K562 (cell line): ENCODE data around the gene SP2. TPM values are rescaled to one million over a fixed set of nuclear protein-coding genes. Genes with fewer than 3 reads are reported as not detected.
A peak's percentile ranks its signal among the peaks of the same experiment; 100 is the strongest.

Experiments used
- CEBPB ChIP-seq: fragments of 450-650 bp; IDR thresholded peaks from 2 replicates; pipeline ENCODE4 v1.6.1; 2016; ENCODE audit warnings: missing genetic modification characterization, missing compliant biosample characterization
- CHD1 ChIP-seq: fragments of 200-600 bp; sonication (generic); IDR thresholded peaks from one replicate; pipeline ENCODE4 v1.6.1; 2012; ENCODE audit warnings: mild to moderate bottlenecking, moderate library complexity, low read length, inconsistent platforms
- ELF2 ChIP-seq: fragments of 250-450 bp; sonication (Bioruptor Pico); IDR thresholded peaks from 2 replicates; pipeline ENCODE4 v1.5.0; 2021; ENCODE audit warnings: mild to moderate bottlenecking
- HLTF ChIP-seq: fragments of 450-650 bp; IDR thresholded peaks from 2 replicates; pipeline ENCODE4 v1.6.1; 2016
- MTF1 ChIP-seq: fragments of 250-450 bp; sonication (Bioruptor Pico); IDR thresholded peaks from 2 replicates; pipeline ENCODE4 v1.9.0; 2021; ENCODE audit warnings: moderate library complexity, mild to moderate bottlenecking, inconsistent platforms, borderline replicate concordance
- MXI1 ChIP-seq: IDR thresholded peaks from 2 replicates; pipeline ENCODE4 v1.6.1; 2011; ENCODE audit warnings: low read depth, mild to moderate bottlenecking, improper control_type of control experiment, low read length
- NR2C1 ChIP-seq, 2 experiments: fragments of 450-650 bp; IDR thresholded peaks; 2 replicates each; pipeline ENCODE4 v1.6.1; 2017; ENCODE audit warnings: mild to moderate bottlenecking in 2 of 2, antibody characterized with exemption in 1 of 2, inconsistent platforms in 1 of 2, missing compliant biosample characterization in 1 of 2, missing genetic modification characterization in 1 of 2
- POLR2AphosphoS2 ChIP-seq: IDR thresholded peaks from 2 replicates; pipeline ENCODE4 v1.6.1; 2012; ENCODE audit warnings: low read length, improper control_type of control experiment
- SMAD1 ChIP-seq: fragments of 150-350 bp; IDR thresholded peaks from 2 replicates; pipeline ENCODE4 v1.6.1; 2014; ENCODE audit warnings: low read length, low read depth; ENCODE audit not compliant: partially characterized antibody
- SMAD2 ChIP-seq: fragments of 150-350 bp; IDR thresholded peaks from 2 replicates; pipeline ENCODE4 v1.6.1; 2014; ENCODE audit warnings: low read depth, mild to moderate bottlenecking, low read length
- SNIP1 ChIP-seq: fragments of 450-650 bp; IDR thresholded peaks from 2 replicates; pipeline ENCODE4 v1.7.1; 2017; ENCODE audit warnings: low read depth, mild to moderate bottlenecking
- ZBTB8A ChIP-seq: fragments of 450-650 bp; IDR thresholded peaks from 2 replicates; pipeline ENCODE4 v1.6.1; 2018; ENCODE audit warnings: mild to moderate bottlenecking, moderate library complexity; ENCODE audit not compliant: partially characterized antibody
- ZNF12 ChIP-seq: sonication (generic); formaldehyde crosslinking; IDR thresholded peaks from 2 replicates; pipeline ENCODE4 v1.4.0; 2020; ENCODE audit warnings: mild to moderate bottlenecking, missing genetic modification reagents
- ZNF165 ChIP-seq: fragments of 250-450 bp; sonication (Bioruptor Pico); IDR thresholded peaks from 2 replicates; pipeline ENCODE4 v1.4.0; 2020; ENCODE audit warnings: borderline replicate concordance
- ZNF212 ChIP-seq: fragments of 450-650 bp; formaldehyde crosslinking; IDR thresholded peaks from 2 replicates; pipeline ENCODE4 v1.4.0; 2020; ENCODE audit warnings: mild to moderate bottlenecking
- ZNF551 ChIP-seq: fragments of 250-450 bp; sonication (Bioruptor Pico); IDR thresholded peaks from 2 replicates; pipeline ENCODE4 v1.5.0; 2021; ENCODE audit warnings: mild to moderate bottlenecking, moderate library complexity
- polyA plus RNA-seq, 8 experiments: library from polyadenylated mRNA; depleted of rRNA in 4 of 8; stranded (reverse) in 5 of 8; unstranded in 3 of 8; fragments of >200 nt; fragmentation: Nextera tagmentation in 2 of 8; fragmentation: Illumina TruSeq in 1 of 8; extraction: Ambion mirVana in 2 of 8; extraction: Trizol in 1 of 8; gene quantifications; 2 replicates each; pipeline versions ENCODE4 v1.2.1 to v1.2.3, GENCODE V29; 2011 to 2014; ENCODE audit warnings: inconsistent platforms in 1 of 8, missing spikeins in 1 of 8
- total RNA-seq, 7 experiments: library from RNA; depleted of rRNA in 6 of 7; stranded (reverse); fragments of >200 nt in 6 of 7; fragmentation: Illumina TruSeq in 2 of 7; extraction: Trizol in 2 of 7; gene quantifications; 2 replicates each; pipeline versions ENCODE4 v1.2.1 to v1.2.3, GENCODE V29; 2011 to 2021; ENCODE audit warnings: low replicate concordance in 1 of 7
- TF ChIP-seq, protein P1 (sequence below): fragments of 250-450 bp; sonication (Bioruptor Pico); IDR thresholded peaks from 2 replicates; pipeline ENCODE4 v1.5.0; 2021; ENCODE audit warnings: mild to moderate bottlenecking, borderline replicate concordance
- TF ChIP-seq, protein P2 (sequence below): fragments of 450-650 bp; IDR thresholded peaks from 2 replicates; pipeline ENCODE4 v1.7.0; 2016; ENCODE audit warnings: borderline replicate concordance
- TF ChIP-seq, protein P3 (sequence below): fragments of 250-450 bp; sonication (Bioruptor Pico); IDR thresholded peaks from 2 replicates; pipeline ENCODE4 v1.8.0; 2021; ENCODE audit warnings: moderate library complexity, mild to moderate bottlenecking, inconsistent platforms
- TF ChIP-seq, protein P4 (sequence below): sonication (generic); formaldehyde crosslinking; IDR thresholded peaks from 2 replicates; pipeline ENCODE4 v1.8.1; 2022; ENCODE audit warnings: missing genetic modification reagents
- TF ChIP-seq, protein P5 (sequence below), 2 experiments: fragments of 450-650 bp in 1 of 2; sonication (generic) in 1 of 2; formaldehyde crosslinking; conservative IDR thresholded peaks; 2 replicates each; pipeline versions ENCODE4 v1.4.0 to v1.8.1; 2020 to 2022; ENCODE audit warnings: mild to moderate bottlenecking in 1 of 2, missing genetic modification reagents in 1 of 2

Gene SP2
- total and polyA plus RNA-seq, 9 of the 15 experiments (the other 6 are each of a cell fraction or from before 2014, with no cell fraction given) = 0.77 to 22.3 (median 2.3) TPM

DNA sequence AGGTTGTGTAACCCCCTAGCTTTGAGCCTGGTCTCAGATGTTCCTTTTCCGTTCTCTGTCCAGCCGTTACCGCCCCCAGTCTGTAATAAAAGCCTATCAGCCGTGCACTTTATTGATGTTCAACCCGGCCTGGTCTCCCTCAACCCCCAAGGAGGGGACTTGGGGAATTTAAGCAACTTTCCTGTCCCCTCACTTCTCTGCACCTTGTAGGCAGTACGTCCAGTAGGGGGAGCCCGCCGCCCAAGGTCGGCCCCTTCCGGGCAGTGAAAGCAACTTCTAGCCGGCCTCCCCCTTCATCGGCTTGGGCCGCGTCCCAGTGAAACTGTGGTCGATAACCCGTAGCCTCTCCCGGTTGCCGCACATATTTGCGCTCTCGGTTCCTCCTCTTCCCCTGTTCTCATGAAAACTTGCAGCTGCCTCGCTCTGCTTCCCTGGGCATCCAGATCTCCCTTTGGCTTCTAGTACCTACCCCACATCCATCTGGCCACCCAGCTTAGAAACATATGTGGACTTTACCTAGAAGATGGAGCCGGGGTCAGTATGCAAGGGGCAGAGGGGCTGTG is 53.2 kb downstream of the SP2 start (continued):
- TF ChIP-seq, protein P1, sequence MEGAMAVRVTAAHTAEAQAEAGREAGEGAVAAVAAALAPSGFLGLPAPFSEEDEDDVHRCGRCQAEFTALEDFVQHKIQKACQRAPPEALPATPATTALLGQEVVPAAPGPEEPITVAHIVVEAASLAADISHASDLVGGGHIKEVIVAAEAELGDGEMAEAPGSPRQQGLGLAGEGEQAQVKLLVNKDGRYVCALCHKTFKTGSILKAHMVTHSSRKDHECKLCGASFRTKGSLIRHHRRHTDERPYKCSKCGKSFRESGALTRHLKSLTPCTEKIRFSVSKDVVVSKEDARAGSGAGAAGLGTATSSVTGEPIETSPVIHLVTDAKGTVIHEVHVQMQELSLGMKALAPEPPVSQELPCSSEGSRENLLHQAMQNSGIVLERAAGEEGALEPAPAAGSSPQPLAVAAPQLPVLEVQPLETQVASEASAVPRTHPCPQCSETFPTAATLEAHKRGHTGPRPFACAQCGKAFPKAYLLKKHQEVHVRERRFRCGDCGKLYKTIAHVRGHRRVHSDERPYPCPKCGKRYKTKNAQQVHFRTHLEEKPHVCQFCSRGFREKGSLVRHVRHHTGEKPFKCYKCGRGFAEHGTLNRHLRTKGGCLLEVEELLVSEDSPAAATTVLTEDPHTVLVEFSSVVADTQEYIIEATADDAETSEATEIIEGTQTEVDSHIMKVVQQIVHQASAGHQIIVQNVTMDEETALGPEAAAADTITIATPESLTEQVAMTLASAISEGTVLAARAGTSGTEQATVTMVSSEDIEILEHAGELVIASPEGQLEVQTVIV (CRISPR knock-in tag) = no peak
- TF ChIP-seq CEBPB = peak; percentile 56; the same call in 1 of the 2 replicates
- TF ChIP-seq MXI1 = no peak
- TF ChIP-seq ELF2 (CRISPR knock-in tag) = no peak
- TF ChIP-seq, protein P2, sequence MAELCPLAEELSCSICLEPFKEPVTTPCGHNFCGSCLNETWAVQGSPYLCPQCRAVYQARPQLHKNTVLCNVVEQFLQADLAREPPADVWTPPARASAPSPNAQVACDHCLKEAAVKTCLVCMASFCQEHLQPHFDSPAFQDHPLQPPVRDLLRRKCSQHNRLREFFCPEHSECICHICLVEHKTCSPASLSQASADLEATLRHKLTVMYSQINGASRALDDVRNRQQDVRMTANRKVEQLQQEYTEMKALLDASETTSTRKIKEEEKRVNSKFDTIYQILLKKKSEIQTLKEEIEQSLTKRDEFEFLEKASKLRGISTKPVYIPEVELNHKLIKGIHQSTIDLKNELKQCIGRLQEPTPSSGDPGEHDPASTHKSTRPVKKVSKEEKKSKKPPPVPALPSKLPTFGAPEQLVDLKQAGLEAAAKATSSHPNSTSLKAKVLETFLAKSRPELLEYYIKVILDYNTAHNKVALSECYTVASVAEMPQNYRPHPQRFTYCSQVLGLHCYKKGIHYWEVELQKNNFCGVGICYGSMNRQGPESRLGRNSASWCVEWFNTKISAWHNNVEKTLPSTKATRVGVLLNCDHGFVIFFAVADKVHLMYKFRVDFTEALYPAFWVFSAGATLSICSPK = no peak
- no peak for TF ChIP-seq POLR2AphosphoS2
- TF ChIP-seq, protein P3, sequence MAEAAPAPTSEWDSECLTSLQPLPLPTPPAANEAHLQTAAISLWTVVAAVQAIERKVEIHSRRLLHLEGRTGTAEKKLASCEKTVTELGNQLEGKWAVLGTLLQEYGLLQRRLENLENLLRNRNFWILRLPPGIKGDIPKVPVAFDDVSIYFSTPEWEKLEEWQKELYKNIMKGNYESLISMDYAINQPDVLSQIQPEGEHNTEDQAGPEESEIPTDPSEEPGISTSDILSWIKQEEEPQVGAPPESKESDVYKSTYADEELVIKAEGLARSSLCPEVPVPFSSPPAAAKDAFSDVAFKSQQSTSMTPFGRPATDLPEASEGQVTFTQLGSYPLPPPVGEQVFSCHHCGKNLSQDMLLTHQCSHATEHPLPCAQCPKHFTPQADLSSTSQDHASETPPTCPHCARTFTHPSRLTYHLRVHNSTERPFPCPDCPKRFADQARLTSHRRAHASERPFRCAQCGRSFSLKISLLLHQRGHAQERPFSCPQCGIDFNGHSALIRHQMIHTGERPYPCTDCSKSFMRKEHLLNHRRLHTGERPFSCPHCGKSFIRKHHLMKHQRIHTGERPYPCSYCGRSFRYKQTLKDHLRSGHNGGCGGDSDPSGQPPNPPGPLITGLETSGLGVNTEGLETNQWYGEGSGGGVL (CRISPR knock-in tag) = no peak
- TF ChIP-seq SMAD1 = no peak
- TF ChIP-seq, protein P4, sequence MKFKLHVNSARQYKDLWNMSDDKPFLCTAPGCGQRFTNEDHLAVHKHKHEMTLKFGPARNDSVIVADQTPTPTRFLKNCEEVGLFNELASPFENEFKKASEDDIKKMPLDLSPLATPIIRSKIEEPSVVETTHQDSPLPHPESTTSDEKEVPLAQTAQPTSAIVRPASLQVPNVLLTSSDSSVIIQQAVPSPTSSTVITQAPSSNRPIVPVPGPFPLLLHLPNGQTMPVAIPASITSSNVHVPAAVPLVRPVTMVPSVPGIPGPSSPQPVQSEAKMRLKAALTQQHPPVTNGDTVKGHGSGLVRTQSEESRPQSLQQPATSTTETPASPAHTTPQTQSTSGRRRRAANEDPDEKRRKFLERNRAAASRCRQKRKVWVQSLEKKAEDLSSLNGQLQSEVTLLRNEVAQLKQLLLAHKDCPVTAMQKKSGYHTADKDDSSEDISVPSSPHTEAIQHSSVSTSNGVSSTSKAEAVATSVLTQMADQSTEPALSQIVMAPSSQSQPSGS (CRISPR knock-in tag) = no peak
- TF ChIP-seq ZBTB8A = no peak
- no peak for TF ChIP-seq MTF1 (CRISPR knock-in tag)
- TF ChIP-seq ZNF12 (CRISPR knock-in tag) = no peak
- no peak for TF ChIP-seq ZNF212 (CRISPR knock-in tag)
- TF ChIP-seq ZNF551 (CRISPR knock-in tag) = no peak
- TF ChIP-seq SNIP1 = no peak
- TF ChIP-seq, protein P5, sequence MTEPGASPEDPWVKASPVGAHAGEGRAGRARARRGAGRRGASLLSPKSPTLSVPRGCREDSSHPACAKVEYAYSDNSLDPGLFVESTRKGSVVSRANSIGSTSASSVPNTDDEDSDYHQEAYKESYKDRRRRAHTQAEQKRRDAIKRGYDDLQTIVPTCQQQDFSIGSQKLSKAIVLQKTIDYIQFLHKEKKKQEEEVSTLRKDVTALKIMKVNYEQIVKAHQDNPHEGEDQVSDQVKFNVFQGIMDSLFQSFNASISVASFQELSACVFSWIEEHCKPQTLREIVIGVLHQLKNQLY (CRISPR knock-in tag; conservative IDR thresholded peaks at IDR 0.05) = no peak
- no peak for TF ChIP-seq HLTF
- no peak for TF ChIP-seq NR2C1 (IDR thresholded peaks at IDR 0.05)
- TF ChIP-seq NR2C1 (tag; IDR thresholded peaks at IDR 0.05) = no peak
- no peak for TF ChIP-seq SMAD2
- TF ChIP-seq ZNF165 (CRISPR knock-in tag) = no peak
- no peak for TF ChIP-seq CHD1
